GM23338 (cell line): ENCODE data around the gene PGM1. TPM values are rescaled to one million over a fixed set of nuclear protein-coding genes. Genes with fewer than 3 reads are reported as not detected.
"Not testable (repeated sequence)": the region's sequence is repeated elsewhere in the genome, so short reads cannot be mapped to it uniquely, and the experiment has no call there.

ENCODE experiments used
- ATAC-seq: fragments of 200-7000 bp; cut with Tn5 transposase; 3 replicates; pipeline ENCODE4 v1.9.1; 2020
- DNase-seq: peaks from one replicate; pipeline ENCODE4 v3.0.0-alpha.2; 2015; ENCODE audit warnings: low spot score
- H2AFZ ChIP-seq: fragments of 200-600 bp; sonication (generic); 2 replicates; pipeline ENCODE4 v1.8.0; 2016; ENCODE audit warnings: antibody characterized with exemption, mild to moderate bottlenecking, moderate library complexity
- H3F3A ChIP-seq: fragments of 200-600 bp; sonication (generic); replicated peaks from 2 replicates; pipeline ENCODE4 v1.8.0; 2017; ENCODE audit warnings: antibody characterized with exemption, mixed run types, low read depth
- H3K27ac ChIP-seq: fragments of 200-600 bp; sonication (generic); 2 replicates; pipeline ENCODE4 v1.6.1; 2016; ENCODE audit warnings: low read depth
- H3K27me3 ChIP-seq: fragments of 200-600 bp; sonication (generic); 2 replicates; pipeline ENCODE4 v1.8.0; 2016; ENCODE audit warnings: mild to moderate bottlenecking, mixed run types, moderate library complexity; ENCODE audit not compliant: insufficient read depth
- H3K36me3 ChIP-seq: fragments of 200-600 bp; sonication (generic); 2 replicates; pipeline ENCODE4 v1.8.0; 2016; ENCODE audit warnings: mild to moderate bottlenecking; ENCODE audit not compliant: insufficient read depth
- H3K4me1 ChIP-seq: fragments of 200-600 bp; sonication (generic); 2 replicates; pipeline ENCODE4 v1.8.0; 2016; ENCODE audit warnings: mild to moderate bottlenecking, moderate library complexity; ENCODE audit not compliant: insufficient read depth
- H3K4me2 ChIP-seq: fragments of 200-600 bp; sonication (generic); 2 replicates; pipeline ENCODE4 v1.7.1; 2017; ENCODE audit warnings: mixed run types
- H3K4me3 ChIP-seq: fragments of 200-600 bp; sonication (generic); 2 replicates; pipeline ENCODE4 v1.6.1; 2016; ENCODE audit warnings: mixed run types
- H3K79me2 ChIP-seq: fragments of 200-600 bp; sonication (generic); replicated peaks from 2 replicates; pipeline ENCODE4 v1.8.0; 2017; ENCODE audit warnings: mild to moderate bottlenecking; ENCODE audit not compliant: insufficient read depth
- H3K9me2 ChIP-seq: fragments of 200-600 bp; sonication (generic); 2 replicates; pipeline ENCODE4 v1.8.0; 2017; ENCODE audit not compliant: insufficient read depth
- H4K20me1 ChIP-seq: fragments of 200-600 bp; sonication (generic); replicated peaks from 2 replicates; pipeline ENCODE4 v1.8.0; 2017; ENCODE audit warnings: mild to moderate bottlenecking; ENCODE audit not compliant: insufficient read depth
- H3K27ac Mint-ChIP-seq: 2 replicates; pipeline ENCODE4 v1.8.0; 2020; ENCODE audit warnings: inconsistent platforms, mild to moderate bottlenecking, moderate library complexity, mixed read lengths
- H3K27me3 Mint-ChIP-seq: 3 replicates; pipeline ENCODE4 v1.8.0; 2022; ENCODE audit warnings: low read depth, mild to moderate bottlenecking, moderate library complexity, mixed read lengths, inconsistent platforms; ENCODE audit not compliant: insufficient read depth, poor library complexity
- H3K36me3 Mint-ChIP-seq: 3 replicates; pipeline ENCODE4 v1.8.0; 2021; ENCODE audit warnings: low read depth, mild to moderate bottlenecking, inconsistent platforms, moderate library complexity, mixed read lengths
- H3K4me1 Mint-ChIP-seq: 3 replicates; pipeline ENCODE4 v1.8.0; 2020; ENCODE audit warnings: mild to moderate bottlenecking, inconsistent platforms, mixed read lengths
- H3K4me3 Mint-ChIP-seq: 3 replicates; pipeline ENCODE4 v1.8.0; 2021; ENCODE audit warnings: moderate library complexity, mild to moderate bottlenecking, inconsistent platforms, mixed read lengths
- H3K9me3 Mint-ChIP-seq: 3 replicates; pipeline ENCODE4 v1.8.0; 2020; ENCODE audit warnings: moderate library complexity, mild to moderate bottlenecking, inconsistent platforms, mixed read lengths
- CREB1 ChIP-seq: fragments of 250-450 bp; sonication (Bioruptor Pico); IDR thresholded peaks from 2 replicates; pipeline ENCODE4 v1.5.0; 2020; ENCODE audit warnings: low read depth, mild to moderate bottlenecking, moderate library complexity
- NANOG ChIP-seq: IDR thresholded peaks from 2 replicates; pipeline ENCODE4 v1.6.1; 2016; ENCODE audit warnings: antibody characterized with exemption, borderline replicate concordance
- polyA plus RNA-seq: library from polyadenylated mRNA; unstranded; fragments of >200 nt; fragmentation: Nextera tagmentation; extraction: Ambion mirVana; gene quantifications from 2 replicates; pipeline ENCODE4 v1.2.1, GENCODE V29; 2016
- total RNA-seq: library from RNA; depleted of rRNA; stranded (reverse); fragments of >200 nt; shearing (Covaris generic); gene quantifications from 2 replicates; pipeline ENCODE4 v1.2.3, GENCODE V29; 2014
- TF ChIP-seq, protein P1 (sequence below): fragments of 250-450 bp; sonication (Bioruptor Pico); IDR thresholded peaks from 2 replicates; pipeline ENCODE4 v1.5.0; 2020; ENCODE audit warnings: mild to moderate bottlenecking, moderate library complexity

Gene PGM1
- total and polyA plus RNA-seq, 2 experiments from 2014 or later = 20.9 to 71.9 TPM

DNA sequence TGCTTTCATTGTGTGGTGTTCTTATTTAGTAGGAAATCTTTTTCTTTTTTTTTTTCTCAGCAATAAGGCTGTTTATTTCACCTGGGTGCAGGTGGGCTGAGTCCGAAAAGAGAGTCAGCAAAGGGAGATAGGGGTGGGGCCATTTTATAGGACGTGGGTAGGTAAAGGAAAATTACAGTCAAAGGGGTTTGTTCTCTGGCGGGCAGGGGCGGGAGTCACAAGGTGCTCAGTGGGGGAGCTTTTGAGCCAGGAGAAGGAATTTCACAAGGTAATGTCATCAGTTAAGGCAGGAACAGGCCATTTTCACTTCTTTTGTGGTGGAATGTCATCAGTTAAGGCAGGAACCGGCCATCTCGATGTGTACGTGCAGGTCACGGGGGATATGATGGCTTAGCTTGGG lies 20.5 kb upstream of the PGM1 start:
- Histone ChIP-seq H3K4me2 (peak overlapping the region; percentile 45; the same call in 1 of the 2 replicates), H3K27ac (peak overlapping the region; percentile 95), H3K4me1 (peaks cover 55% of the 10 kb centered on the region), H3K4me3 (0 out of 2 replicates have a peak overlapping the region, but pooled peaks have one; percentile 12)
- H3K36me3 Mint-ChIP-seq, H3K9me2 ChIP-seq, ATAC-seq, H2AFZ ChIP-seq, H3K79me2 ChIP-seq, H3K27me3 ChIP-seq, H3K27me3 Mint-ChIP-seq, H4K20me1 ChIP-seq, H3K9me3 Mint-ChIP-seq, H3K27ac Mint-ChIP-seq, H3F3A ChIP-seq, H3K36me3 ChIP-seq: not testable (repeated sequence)
- peak overlapping the region; percentile 27; the same call in 2 of the 3 replicates for H3K4me3 Mint-ChIP-seq
- DNase-seq = peak; percentile 40
- peaks cover 27% of the 10 kb centered on the region for H3K4me1 Mint-ChIP-seq

DNA sequence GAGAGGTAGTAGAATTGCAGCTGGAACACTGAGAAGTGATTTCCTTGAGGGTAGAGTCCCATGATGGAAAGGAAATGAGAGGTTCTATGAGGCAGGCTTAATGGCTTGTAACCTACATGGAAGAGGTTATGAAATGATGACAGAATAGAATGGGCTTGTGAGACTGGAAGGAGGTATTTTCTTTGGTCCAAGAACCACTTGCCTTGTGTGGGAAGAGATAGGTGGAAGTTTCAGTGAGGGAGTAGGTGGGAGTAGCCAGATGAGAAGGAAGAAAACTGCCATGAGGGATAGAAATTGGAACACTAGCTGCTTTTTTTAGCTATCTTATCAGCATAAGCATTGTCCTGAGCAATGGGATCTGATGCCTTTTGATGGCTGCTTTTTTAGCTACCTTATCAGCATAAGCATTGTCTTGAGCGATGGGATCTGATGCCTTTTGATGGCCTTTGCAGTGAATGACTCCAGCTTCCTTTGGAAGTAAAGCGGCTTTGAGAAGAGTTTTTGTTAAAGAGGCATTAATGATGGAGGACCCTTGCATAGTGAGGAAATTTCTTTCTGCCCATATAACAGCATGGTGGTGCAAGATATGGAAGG lies 18.9 kb upstream of the PGM1 start:
- H3K9me2 ChIP-seq, H3F3A ChIP-seq, H3K27ac Mint-ChIP-seq, H3K27me3 ChIP-seq, H2AFZ ChIP-seq, ATAC-seq, H4K20me1 ChIP-seq, H3K4me3 Mint-ChIP-seq, H3K79me2 ChIP-seq, H3K9me3 Mint-ChIP-seq, H3K36me3 Mint-ChIP-seq, H3K27me3 Mint-ChIP-seq, H3K36me3 ChIP-seq: not testable (repeated sequence)
- peak; percentile 32 for DNase-seq
- peak overlapping the region; percentile 95 for H3K27ac ChIP-seq
- peak overlapping the region; percentile 53 for H3K4me2 ChIP-seq
- TF ChIP-seq NANOG (peak; percentile 96), CREB1 (CRISPR knock-in tag) (peak; percentile 35; the same call in 1 of the 2 replicates)
- TF ChIP-seq, protein P1, sequence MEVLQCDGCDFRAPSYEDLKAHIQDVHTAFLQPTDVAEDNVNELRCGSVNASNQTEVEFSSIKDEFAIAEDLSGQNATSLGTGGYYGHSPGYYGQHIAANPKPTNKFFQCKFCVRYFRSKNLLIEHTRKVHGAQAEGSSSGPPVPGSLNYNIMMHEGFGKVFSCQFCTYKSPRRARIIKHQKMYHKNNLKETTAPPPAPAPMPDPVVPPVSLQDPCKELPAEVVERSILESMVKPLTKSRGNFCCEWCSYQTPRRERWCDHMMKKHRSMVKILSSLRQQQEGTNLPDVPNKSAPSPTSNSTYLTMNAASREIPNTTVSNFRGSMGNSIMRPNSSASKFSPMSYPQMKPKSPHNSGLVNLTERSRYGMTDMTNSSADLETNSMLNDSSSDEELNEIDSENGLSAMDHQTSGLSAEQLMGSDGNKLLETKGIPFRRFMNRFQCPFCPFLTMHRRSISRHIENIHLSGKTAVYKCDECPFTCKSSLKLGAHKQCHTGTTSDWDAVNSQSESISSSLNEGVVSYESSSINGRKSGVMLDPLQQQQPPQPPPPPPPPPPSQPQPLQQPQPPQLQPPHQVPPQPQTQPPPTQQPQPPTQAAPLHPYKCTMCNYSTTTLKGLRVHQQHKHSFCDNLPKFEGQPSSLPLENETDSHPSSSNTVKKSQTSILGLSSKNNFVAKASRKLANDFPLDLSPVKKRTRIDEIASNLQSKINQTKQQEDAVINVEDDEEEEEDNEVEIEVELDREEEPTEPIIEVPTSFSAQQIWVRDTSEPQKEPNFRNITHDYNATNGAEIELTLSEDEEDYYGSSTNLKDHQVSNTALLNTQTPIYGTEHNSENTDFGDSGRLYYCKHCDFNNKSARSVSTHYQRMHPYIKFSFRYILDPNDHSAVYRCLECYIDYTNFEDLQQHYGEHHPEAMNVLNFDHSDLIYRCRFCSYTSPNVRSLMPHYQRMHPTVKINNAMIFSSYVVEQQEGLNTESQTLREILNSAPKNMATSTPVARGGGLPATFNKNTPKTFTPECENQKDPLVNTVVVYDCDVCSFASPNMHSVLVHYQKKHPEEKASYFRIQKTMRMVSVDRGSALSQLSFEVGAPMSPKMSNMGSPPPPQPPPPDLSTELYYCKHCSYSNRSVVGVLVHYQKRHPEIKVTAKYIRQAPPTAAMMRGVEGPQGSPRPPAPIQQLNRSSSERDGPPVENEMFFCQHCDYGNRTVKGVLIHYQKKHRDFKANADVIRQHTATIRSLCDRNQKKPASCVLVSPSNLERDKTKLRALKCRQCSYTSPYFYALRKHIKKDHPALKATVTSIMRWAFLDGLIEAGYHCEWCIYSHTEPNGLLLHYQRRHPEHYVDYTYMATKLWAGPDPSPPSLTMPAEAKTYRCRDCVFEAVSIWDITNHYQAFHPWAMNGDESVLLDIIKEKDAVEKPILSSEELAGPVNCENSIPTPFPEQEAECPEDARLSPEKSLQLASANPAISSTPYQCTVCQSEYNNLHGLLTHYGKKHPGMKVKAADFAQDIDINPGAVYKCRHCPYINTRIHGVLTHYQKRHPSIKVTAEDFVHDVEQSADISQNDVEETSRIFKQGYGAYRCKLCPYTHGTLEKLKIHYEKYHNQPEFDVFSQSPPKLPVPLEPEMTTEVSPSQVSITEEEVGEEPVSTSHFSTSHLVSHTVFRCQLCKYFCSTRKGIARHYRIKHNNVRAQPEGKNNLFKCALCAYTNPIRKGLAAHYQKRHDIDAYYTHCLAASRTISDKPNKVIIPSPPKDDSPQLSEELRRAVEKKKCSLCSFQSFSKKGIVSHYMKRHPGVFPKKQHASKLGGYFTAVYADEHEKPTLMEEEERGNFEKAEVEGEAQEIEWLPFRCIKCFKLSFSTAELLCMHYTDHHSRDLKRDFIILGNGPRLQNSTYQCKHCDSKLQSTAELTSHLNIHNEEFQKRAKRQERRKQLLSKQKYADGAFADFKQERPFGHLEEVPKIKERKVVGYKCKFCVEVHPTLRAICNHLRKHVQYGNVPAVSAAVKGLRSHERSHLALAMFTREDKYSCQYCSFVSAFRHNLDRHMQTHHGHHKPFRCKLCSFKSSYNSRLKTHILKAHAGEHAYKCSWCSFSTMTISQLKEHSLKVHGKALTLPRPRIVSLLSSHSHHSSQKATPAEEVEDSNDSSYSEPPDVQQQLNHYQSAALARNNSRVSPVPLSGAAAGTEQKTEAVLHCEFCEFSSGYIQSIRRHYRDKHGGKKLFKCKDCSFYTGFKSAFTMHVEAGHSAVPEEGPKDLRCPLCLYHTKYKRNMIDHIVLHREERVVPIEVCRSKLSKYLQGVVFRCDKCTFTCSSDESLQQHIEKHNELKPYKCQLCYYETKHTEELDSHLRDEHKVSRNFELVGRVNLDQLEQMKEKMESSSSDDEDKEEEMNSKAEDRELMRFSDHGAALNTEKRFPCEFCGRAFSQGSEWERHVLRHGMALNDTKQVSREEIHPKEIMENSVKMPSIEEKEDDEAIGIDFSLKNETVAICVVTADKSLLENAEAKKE (CRISPR knock-in tag) = 0 out of 2 replicates have a peak, but pooled peaks have one; percentile 9
- H3K4me3 ChIP-seq = peak overlapping the region; percentile 34
- H3K4me1 Mint-ChIP-seq = peaks cover 25% of the 10 kb centered on the region
- peaks cover 52% of the 10 kb centered on the region for H3K4me1 ChIP-seq
